Suprapubic skin (tissue), 3 donors: ENCODE measurements around the gene TRA2B.

ENCODE experiments used
- POLR2AphosphoS5 ChIP-seq, 3 donors: sonication (generic); formaldehyde crosslinking; IDR thresholded peaks; one replicate each; pipeline ENCODE4 v1.6.1; 2017; ENCODE audit warnings: antibody characterized with exemption in 3 of 3
- TF ChIP-seq, protein P1 (sequence below), 2 donors: fragments of 200-600 bp in 1 of 2; fragments of 450-650 bp in 1 of 2; sonication (generic) in 1 of 2; IDR thresholded peaks; one replicate each; pipeline ENCODE4 v1.5.1; 2016 to 2019; ENCODE audit warnings: antibody characterized with exemption in 2 of 2, mild to moderate bottlenecking in 1 of 2, moderate library complexity in 1 of 2

DNA sequence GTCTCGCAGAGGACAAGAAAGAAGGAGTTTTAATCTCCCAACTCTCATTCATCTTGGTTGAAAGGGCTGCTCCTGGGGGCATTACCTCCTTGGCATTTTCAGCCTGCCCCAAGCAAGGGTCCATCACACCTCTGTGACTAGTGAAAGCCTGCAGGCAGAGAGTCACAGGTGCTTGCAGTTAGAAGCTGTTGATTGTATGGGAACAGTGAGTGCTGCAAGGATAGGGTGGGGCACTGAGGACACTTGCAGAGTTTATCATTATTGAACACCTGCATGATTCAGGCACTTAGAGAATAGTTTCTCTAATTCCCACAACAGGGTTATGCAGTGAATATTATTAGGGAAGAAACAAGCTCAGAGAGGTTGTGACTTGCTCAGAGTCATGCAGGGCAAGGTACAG is 71.3 kb downstream of the TRA2B start:
- no peak for TF ChIP-seq POLR2AphosphoS5 (IDR thresholded peaks at IDR 0.05)
- TF ChIP-seq, protein P1, sequence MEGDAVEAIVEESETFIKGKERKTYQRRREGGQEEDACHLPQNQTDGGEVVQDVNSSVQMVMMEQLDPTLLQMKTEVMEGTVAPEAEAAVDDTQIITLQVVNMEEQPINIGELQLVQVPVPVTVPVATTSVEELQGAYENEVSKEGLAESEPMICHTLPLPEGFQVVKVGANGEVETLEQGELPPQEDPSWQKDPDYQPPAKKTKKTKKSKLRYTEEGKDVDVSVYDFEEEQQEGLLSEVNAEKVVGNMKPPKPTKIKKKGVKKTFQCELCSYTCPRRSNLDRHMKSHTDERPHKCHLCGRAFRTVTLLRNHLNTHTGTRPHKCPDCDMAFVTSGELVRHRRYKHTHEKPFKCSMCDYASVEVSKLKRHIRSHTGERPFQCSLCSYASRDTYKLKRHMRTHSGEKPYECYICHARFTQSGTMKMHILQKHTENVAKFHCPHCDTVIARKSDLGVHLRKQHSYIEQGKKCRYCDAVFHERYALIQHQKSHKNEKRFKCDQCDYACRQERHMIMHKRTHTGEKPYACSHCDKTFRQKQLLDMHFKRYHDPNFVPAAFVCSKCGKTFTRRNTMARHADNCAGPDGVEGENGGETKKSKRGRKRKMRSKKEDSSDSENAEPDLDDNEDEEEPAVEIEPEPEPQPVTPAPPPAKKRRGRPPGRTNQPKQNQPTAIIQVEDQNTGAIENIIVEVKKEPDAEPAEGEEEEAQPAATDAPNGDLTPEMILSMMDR (IDR thresholded peaks at IDR 0.05), result no peak
